GM15510 (cell line): ENCODE measurements around the gene SYNCRIP.

Source experiments
- POLR2A ChIP-seq: IDR thresholded peaks from 3 replicates; pipeline ENCODE4 v1.6.1; 2011; ENCODE audit warnings: borderline replicate concordance; ENCODE audit not compliant: insufficient read length; ENCODE audit errors: extremely low read depth

Gene SYNCRIP

GRCh38 chr6:85642774-85643536, at the start of gene SYNCRIP:
Gene SYNCRIP, minus strand, starts transcription at chr6:85642886. Its CDS starts 1,447 bp downstream, at chr6:85641439.
- peak; percentile 80 for TF ChIP-seq POLR2A

- no peak for TF ChIP-seq POLR2A
Measured at GRCh38 chr6:85691478-85691877, 48.8 kb upstream of the SYNCRIP start.

GRCh38 chr6:85690071-85690470, 47.4 kb upstream of the SYNCRIP start:
- TF ChIP-seq POLR2A = no peak

GRCh38 chr6:85685713-85686112, 43.0 kb upstream of the SYNCRIP start:
- no peak for TF ChIP-seq POLR2A

GRCh38 chr6:85684809-85685171, 42.1 kb upstream of the SYNCRIP start:
- TF ChIP-seq POLR2A = no peak

GRCh38 chr6:85684133-85684808, 41.6 kb upstream of the SYNCRIP start:
- TF ChIP-seq POLR2A = no peak

- TF ChIP-seq POLR2A = no peak
Measured at GRCh38 chr6:85680388-85680787, 37.7 kb upstream of the SYNCRIP start.

- no peak for TF ChIP-seq POLR2A
Measured at GRCh38 chr6:85679445-85680123, 36.9 kb upstream of the SYNCRIP start.

GRCh38 chr6:85678602-85679444, 36.1 kb upstream of the SYNCRIP start:
- peak; percentile 100 for TF ChIP-seq POLR2A

- TF ChIP-seq POLR2A = no peak
Measured at GRCh38 chr6:85678026-85678601, 35.4 kb upstream of the SYNCRIP start.

GRCh38 chr6:85677234-85677956, 34.7 kb upstream of the SYNCRIP start:
- TF ChIP-seq POLR2A = no peak

GRCh38 chr6:85676086-85676729, 33.5 kb upstream of the SYNCRIP start:
- TF ChIP-seq POLR2A = no peak
